GM21528 (cell line): ENCODE measurements around the gene SEZ6L.

ENCODE experiments used
- ATAC-seq: cut with Tn5 transposase; IDR thresholded peaks from one replicate; pipeline ENCODE4 v1.9.1; 2021; ENCODE audit warnings: mild to moderate bottlenecking, moderate library complexity; ENCODE audit not compliant: unreplicated experiment, low FRiP score

The SEZ6L gene

DNA sequence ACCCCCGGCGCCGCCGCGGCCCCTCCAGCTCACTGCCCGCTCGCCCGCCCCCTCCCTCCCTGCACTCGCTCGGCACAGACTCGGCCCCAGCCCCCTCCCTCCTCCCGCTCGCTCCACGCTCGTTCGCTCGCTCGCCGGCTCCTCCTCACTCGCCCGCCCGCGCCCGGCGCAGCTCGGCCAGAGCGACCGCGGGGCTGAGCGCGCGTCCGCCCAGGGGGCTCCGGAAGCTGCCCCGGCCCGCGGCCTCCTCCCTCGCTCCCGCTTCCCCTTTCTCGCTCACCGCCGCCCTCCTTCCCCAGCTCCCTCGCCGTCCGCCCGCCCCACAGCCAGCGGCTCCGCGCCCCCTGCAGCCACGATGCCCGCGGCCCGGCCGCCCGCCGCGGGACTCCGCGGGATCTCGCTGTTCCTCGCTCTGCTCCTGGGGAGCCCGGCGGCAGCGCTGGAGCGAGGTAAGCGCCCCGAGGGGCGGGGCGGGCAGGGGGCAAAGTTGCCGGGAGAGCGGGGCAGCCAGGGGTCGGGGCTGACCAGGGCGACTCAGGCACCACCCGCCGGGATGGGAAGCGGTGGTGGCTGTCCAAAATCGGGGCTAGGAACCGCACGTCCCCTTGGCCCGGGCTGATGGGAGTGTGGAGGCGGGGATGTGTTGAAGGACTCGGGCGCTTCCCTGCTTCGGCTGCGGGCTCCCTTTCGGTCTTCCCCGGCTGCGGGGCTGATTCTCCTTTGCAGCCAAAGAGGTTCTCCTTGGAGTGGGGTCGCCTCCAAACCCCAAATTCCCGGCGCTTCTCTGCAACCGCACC lies at the start of gene SEZ6L:
SEZ6L (plus strand) TSS at position 148 of the 797 bp plus-strand sequence; CDS start at position 356, 208 bp downstream.
- no peak for ATAC-seq

DNA sequence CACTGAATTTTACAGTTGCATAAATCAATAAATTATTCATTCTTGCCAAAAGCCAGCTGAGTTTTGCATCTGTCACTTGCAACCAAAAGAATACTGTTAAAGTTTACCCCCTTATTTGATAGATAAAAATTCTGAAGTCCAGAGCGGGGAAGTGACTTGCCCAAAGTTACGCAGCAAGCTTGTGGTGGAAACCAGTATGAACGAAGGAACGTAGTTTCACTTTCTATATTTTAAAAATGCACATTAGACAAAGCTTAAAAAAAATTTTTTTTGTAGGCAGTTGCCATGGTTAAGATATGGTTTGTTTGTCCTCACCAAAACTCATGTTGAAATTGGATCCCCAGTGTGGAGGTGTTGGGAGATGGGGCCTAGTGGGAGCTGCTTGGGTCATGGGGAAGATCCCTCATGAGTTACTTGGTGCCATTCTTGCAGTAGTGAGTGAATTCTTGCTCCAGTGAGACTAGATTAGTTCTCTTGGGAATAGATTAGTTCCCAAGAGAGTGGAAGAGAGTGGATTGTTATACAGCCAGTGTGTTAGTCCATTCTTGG lies 46.3 kb upstream of the SEZ6L start:
- ATAC-seq: no peak

DNA sequence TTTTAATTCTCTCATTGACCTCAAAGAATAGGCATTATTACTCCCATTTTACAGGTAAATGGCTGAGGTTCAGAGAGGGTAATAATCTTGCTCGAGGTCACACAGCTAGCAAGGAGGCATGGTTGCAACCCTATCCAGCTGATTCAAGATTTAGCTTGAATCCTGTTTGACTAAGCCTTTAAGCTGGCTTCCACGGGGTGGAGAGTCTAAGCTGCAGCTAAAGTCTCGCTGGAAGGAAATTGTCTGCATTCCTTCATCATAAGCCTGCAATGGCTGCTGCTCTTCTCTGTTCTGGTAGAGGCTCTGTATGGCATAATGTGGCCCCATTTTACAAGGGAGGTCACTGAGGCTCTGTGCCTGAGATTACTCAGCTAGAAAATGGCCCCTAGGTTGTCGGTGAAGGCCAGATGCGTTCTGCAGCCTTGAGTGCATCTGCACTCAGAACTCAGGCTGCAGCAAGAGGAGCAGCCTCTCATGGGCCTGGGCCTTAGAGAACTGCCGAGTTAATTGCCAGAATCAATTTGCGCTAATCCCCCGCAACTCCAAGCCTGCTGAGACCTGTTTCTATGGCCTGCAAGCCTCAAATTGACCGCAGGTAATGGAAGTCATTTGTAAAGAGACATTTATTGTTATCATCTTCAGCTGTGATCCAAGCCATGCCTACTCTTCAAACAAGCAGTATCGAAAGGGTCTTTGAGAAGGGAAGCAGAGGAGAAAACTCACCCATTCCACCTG lies 44.1 kb upstream of the SEZ6L start:
- no peak for ATAC-seq

DNA sequence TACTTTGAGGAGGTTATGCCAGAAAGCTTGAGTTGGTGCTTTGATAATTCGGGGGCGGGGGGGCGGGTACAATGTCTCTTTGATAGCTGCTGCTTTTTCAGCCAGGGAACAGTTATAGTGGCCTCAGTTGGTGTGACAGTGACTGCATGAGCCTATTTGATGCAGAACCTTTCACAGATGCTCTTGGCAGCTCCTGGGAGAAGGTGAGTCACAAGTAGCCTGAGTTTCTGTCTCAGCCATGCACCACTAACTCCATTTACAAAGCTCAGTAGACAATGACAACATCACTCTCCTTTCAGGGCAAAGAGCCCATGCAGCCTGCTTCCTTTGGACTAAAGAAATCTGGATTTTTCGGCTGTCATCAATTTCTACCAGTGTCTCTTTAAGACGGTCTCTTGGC lies 42.1 kb upstream of the SEZ6L start:
- no peak for ATAC-seq

DNA sequence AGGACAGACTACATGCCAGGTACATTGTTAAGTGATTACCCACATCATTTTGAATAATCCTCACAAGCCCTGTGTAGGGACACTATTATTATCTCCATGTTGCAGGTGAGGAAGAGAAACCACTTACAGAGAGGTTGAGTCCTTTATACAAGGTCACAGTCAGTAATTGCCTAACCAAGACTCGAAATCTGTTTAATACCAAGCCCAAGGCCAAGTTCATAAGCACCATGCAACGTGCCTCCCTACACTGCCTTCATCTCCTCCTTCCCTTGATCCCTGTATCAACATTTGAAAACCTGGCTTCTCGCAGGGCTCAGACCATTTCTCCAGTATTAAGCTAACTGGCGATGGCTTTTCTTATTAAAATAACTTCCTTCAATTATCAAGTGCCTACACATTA lies 41.7 kb upstream of the SEZ6L start:
- no peak for ATAC-seq

DNA sequence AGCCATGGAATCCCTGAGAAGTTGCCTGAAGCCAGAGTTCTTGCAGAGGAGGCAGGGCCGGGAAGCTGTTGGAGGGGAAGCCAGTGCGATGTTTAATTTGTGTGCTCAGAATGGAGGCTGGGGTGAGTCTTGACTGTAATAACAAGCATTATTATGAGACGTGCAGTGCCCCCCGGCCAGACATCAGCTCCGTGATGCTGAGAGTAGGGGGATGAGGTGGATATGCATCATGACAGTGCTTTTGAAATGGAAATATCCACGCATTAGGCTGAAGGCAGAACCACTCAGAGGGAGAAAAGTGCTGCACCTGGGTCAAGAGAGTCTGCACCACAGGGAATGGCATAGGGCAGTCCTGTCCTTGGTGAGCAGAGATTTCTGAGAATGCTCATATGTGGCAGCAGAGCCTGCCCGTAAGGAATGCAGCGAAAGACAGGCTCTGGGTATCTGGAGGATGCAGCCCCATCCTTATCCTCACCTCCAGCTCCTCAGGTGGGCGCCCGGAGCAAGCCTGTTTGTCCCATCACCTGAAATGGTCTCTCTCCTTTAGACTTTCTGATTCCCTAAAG lies 37.6 kb upstream of the SEZ6L start:
- no peak for ATAC-seq

DNA sequence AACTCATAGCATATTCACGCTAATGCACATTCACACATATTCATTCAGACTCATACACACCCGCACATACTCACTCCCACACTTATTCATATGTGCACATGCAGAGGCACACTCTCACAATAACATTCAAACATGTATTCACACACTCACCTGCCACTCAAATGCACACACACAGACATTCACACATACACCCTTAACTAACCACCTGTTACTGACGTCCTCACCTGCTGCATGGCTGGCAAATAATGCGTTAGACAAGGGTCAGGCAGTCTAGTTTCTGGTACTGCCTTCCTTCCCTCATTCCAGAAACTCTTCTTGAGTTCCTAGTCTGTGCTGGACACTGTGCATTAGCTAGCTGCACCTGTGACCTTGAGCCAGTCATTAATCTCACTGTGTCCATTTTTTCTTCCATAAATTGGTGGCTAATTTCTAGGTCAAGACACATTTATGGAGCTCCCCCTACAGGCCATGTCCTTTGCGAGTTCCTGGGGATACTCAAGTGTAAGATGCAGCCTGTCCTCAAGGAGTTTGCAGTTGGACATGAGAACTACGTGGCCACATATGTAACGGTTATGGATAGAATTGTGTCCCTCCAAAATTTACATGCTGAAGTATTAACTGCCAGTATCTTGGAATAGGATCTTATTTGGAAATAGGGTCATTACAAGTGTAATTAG lies 34.5 kb upstream of the SEZ6L start:
- no peak for ATAC-seq

DNA sequence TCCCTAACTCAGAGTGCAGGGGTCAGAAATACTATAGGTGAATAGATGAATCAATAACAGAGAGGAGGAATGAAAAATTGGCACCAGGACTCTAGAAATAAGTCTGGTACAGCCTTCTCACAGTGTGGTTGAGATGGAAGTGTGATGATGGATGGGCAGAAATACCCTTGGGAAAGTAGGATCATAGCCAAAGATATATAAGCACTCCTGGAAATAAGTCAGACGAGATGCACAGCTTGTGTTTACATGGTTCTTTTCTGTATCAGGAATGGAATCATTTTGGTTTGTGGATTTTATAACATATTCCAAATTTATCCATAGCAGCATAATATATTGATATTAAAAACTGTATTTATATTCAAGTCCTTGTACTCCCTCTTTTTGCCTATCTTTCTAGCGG lies 33.5 kb upstream of the SEZ6L start:
- no peak for ATAC-seq

DNA sequence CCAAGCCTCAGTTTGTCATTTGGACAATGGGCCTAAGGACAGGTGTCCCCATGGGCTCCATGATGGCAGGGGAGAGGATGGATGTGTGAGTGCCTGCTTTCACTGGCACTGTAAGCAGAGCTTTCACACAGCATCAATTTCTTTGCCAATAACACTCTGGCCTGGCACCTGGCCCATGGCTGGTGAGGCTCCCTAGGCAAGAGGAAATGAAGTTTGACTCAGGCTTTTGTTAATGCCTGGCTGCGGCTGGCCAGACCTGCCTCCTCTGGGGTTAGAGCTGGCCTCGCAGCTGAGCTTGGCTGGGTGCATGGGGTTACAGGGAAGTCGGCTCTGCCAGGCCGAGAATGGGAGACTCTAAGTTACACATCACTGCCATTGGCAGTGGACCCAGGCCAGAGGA lies 30.0 kb upstream of the SEZ6L start:
- ATAC-seq: no peak

DNA sequence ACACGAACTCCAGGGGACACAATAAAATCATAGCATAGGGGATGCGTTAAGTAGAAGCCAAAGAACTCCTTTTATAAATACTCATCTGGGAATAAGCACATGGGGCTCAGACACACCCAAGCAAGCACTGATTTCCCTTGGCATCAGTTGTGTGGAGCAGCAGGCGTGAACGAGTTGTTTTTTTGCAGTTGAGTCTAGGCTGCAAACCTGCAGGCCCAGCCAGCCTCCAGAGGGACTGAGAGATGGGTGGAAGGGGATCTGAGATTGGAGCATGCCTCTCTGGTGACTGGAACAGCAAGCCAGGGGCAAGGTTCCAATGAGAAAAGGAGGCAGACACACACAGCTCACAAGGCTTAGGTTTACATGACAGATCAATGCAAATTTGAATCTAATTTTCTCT lies 27.4 kb upstream of the SEZ6L start:
- ATAC-seq: no peak

DNA sequence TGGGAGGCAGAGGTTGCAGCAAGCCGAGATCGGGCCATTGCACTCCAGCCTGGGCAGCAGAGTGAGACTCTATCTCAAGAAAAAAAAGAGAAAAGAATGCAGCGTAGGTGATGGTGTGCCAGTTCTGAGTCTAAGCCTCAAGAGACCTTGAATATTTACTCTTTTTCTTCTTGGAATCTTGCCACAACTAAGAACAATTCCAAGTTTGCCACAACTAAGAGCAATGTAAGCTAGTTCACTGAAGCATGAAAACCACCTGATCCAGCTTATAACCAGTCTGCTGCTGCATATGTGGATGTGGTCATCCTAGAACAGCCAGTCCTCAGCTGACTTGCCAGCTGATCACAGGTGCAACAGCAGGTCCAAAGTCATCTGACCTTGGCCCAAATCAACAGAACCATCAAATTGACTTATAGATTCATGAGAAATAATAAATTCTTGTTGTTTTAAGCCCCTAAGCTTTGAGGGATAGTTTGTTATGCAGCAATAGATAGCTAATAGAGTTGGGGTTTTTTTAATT lies 25.4 kb upstream of the SEZ6L start:
- ATAC-seq: no peak

DNA sequence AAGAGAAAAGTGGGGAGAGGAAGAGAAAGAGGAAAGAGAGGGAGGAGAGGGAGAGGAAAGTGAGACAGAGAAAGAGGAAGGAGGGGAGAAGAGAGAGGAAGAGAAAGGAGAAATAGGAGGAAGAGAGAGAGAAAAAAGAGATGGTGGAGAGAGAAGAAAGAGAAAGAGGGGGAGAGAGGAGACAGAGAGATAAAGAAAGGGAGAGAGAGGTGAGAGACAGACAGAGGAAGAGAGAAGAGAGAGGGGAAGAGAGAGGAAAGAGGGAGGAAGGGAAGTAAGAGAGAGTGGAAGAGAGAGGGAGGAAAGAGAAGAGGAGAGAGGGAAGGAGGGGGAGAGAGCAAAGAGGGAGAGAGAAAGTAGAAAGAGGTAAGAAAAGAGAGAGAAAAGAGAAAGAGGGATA lies 9.4 kb upstream of the SEZ6L start:
- no peak for ATAC-seq

DNA sequence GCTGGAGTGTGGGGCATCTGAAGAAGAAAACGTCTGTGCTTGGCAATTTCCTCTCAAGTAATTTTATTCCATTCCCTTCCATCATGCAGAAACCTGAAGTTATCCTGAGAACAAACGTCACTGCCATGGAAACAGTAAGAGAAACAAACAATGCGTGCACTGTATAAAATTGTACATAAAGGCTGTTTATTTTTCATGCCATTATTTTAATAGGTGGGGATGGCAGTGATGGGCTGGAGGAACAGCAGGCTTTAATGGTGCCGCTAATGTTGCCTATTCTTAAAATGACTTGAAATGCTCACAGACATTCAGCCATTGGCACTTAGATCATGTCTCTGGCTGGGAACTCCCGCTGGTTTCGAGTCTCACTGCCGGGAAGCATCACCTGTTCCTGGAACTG lies 7.5 kb upstream of the SEZ6L start:
- no peak for ATAC-seq

DNA sequence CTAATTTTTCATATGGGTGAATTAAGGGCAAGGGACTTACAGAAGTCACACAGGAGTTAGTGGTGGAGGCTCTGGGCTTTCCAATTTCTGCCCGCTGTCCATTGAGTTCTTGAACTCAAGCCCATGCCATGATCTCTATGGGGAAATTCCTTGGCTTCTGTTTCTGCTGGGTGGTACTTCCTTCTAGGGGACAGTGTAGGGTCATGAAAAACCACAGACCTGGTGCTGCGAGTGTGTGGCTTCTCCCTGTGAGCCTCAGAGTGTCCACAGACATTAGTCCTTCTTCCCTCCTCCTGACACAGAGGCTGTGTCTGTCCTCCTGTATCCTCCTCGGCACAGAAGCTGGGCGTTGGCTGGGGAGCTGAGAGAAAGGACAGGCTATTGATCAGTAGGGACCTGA lies 6.3 kb upstream of the SEZ6L start:
- ATAC-seq: no peak

DNA sequence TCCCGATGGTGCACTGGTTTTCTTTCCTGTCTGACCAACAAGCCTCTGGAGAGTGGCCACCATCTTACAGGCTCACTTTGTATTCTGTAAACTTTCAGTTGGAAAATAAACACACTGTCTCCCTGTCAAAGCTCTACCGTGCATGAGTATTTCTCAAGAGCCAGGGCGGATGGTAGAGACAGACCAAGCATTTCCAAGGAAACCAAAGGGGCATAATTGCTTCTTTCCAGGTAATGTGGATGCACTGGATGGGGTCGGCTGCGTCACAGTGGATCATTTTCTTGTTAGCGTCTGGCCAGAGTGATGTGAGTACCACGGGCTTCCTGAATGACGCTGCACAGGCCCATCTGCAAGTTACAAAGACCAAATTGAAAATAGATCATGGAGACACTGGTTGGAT lies 5.1 kb upstream of the SEZ6L start:
- no peak for ATAC-seq

DNA sequence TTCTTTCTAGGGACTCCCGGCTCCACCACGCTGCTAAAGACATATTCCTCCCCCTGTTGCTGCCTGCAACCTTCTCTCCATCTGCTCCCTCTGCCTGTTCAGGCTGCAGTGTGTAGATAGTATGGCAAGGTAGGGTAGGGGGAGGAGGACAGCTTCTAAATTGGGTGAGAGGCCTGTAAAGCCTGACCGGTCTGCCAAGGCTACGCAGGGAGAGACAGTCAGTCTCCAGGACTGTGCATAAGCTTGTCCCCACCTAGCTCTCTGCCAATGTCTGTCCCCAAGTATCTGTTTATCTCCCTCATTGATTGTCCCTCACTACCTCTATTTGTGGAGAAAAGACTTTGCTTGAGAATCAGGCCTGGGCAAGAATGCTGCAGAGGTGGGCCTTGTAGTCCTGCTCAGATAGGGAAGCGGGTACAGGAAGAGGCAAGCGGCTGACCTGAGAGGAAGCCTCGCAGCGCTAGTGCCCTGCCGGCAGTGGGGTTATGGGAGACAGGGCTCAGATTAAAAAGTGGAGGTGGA lies 871 bp upstream of the SEZ6L start:
- no peak for ATAC-seq

DNA sequence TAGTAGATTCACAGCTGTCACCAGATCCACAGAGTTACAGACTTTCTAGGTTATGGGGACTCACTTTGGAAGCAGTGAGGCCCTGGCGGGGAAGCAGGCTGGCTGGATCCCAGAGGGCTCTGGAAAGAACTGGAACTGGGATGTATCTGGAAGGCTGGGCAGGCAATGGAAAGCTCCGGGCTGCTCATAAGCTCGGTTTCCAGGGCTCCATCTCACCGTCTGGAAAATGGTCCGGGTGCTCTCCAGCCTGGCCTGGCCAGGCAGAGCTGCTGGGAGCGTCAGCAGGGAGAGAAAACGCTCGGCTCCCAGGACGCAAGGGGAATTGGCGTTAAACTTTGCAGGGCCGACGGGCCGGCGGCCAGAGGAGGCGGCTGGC lies 335 bp upstream of the SEZ6L start:
- no peak for ATAC-seq

DNA sequence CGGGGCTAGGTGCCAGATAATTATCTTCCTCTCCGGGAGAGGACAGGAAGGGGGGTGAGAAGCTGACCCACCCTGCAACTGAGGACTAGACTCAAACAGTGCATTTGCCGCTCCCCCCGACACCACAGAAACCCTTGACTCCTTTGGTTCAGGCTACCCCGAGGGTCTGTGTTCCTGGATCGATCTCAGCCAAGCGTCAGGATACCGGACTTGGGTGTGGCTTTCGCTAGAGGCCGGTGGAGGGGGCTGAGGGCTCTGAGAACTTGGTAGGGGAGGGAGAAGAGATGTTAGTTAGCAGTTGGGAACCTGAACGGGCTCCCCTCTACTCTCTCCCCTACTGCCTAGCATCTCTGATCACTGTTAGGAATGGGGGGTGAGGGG lies 840 bp downstream of the SEZ6L start:
- ATAC-seq: no peak

DNA sequence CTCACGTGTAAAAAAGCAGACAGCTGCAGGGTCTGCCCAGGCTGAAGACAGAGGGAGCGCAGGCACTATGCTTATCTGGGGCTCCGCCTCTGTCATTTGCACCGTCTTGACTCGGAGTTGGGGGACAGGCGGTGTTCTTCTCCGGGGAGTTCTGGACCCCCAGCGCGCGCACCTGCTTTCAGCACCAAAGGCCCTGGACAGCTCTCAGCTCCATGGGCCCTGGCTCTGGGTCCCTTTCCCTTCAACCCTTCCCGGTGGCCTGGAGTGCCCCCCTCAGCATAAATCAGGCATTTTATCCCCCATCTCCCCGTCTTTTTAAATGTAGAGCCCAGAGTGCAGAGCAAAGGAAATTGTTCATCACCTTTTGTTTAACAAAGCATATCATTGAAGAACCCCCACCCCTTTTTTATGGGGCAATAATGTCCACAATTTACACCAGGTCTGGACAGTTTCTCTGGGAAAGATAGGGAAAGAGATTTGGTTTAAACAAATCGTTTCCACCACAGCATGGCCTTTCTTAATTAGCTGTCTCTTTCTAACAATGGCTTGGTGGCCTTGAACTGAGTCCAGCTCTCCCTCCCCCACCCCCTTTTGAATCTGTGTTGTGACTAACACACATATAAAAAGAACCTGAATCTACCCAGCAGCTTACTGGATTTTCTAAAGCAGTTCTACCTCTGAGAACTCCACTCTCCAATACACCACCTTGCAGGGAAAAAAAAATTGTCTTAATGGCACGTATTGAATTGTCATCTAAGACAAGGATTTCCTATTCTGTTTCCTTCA lies 1.7 kb downstream of the SEZ6L start:
- no peak for ATAC-seq
